GM19468 (cell line): ENCODE data around the gene RCBTB2.

Experiments
- ATAC-seq: cut with Tn5 transposase; IDR thresholded peaks from one replicate; pipeline ENCODE4 v1.9.1; 2021; ENCODE audit warnings: mild to moderate bottlenecking, moderate library complexity, moderate number of reproducible peaks; ENCODE audit not compliant: unreplicated experiment; ENCODE audit errors: extremely low read depth

Gene RCBTB2

GRCh38 chr13:48501705-48502104 lies 31.2 kb downstream of the RCBTB2 start:
- no peak for ATAC-seq

GRCh38 chr13:48500652-48501197 lies 32.2 kb downstream of the RCBTB2 start:
- ATAC-seq = no peak

DNA sequence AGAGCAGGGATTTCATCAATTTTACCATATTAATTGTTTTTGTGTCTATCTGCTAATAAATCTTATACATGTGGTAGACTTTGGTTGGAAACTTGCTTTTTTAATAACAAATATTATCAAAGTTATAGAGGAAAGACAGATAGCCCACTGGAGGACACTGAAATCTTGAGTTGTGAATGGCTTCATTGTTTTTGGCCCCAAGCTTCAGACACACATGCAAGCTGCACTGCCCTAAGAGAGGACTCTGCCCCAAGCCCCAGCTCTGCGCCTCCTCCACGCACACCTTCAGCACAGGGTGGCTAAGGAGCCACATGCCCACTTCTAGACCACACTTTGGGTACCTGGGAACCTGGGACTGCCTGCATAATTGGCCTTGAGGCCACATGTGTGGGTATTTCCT lies 35.2 kb downstream of the RCBTB2 start:
- ATAC-seq = no peak

GRCh38 chr13:48496271-48497161 lies 36.4 kb downstream of the RCBTB2 start:
- ATAC-seq = no peak

GRCh38 chr13:48494874-48495273 lies 38.0 kb downstream of the RCBTB2 start:
- ATAC-seq = no peak

- ATAC-seq = no peak
Observed at GRCh38 chr13:48493851-48494250, 39.0 kb downstream of the RCBTB2 start.

DNA sequence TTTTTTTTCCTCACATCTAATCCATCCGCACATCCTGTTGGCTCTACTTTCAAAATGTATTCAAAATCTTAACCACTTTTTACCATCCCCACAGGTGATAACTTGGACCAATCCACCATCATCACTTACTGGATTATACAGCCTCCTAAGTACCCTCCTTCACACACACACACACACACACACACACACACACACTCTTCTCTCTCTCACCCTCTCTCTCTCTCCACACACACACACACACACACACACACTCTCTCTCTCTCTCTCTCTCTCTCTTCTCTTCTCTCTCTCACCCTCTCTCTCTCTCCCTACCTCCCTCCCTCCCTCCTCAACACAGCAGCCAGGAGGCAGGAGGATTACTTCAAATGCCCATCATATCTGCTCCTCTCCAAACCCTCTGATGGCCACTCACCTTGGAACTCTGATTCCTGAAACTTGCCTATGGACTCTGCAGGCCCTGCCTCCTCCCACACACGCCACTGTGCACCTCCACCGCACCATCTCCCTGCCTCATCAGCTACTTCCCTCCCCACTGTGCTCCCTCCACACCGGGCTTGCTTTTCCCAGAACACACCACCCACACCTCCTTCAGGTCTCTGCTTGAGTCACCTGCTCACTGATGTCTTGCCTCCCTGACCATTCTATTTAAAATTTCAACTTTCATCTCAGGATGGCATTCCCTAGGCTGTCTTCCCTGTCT lies 39.7 kb downstream of the RCBTB2 start:
- no peak for ATAC-seq

GRCh38 chr13:48492470-48493065 lies 40.3 kb downstream of the RCBTB2 start:
- peak; percentile 76 for ATAC-seq

DNA sequence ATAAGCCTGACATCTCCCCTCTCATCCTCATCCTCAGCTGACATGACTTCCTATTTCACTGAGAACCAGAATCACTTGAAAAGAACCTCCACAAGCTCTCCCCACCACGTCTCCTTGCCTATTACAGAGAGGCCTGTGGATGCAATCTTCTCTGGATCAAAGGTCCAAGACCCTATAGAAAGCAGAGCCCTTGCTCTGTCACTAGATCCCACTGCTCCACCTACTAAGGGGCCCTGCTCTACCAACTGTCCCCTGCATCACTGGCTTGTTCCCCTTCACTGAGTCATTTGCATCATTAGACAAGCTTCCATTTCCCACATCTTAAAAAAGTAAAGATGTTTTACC lies 40.8 kb downstream of the RCBTB2 start:
- ATAC-seq = peak; percentile 9

DNA sequence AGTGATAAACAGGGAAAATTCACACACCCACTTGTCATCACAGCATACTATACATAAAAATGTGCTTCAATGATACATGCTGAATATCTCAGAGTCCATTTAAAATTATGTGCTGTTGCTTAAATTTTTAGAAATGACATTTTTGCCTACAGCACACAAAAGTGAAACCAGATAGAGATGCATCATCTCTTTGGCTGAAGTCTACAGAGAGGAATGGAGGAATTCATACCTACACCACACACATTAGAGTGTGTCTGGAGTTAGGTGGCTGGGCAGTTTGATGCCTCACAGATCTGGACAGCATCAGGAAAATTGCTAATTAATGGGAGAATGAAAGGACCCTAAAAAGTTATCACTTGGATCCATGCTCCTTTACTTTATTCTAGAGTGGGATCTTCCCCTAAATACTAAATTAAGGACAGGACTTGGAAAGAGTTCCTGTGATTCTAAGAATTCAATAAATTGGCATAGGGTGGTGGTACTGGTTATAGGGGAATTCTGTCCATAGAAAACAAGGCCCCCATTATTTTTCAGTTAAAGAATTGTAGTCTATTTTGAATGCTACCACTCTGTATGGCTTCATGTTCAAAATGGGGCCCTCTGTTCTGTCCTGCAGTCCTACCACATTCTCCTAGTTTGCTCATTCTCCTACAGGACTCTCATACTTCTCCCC lies 41.3 kb downstream of the RCBTB2 start:
- no peak for ATAC-seq

DNA sequence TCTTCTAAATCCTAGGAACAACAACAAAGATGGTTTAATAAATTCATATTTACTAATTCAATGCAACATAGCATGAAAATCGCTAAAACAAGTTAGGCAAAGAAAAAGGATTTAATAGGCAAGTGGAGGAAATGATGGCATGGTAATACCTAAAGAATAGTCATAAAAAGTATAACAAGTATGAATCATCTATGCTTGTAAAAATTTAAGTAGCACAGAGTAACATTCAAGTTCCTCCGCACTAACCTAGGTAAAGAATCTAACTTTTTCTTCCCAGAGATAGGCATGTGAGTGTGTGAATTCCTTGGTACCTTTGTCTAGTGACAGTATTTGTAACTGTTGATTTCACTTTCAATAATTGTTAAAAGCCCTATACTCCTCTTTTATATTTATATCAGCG lies 42.6 kb downstream of the RCBTB2 start:
- no peak for ATAC-seq

- no peak for ATAC-seq
Observed at GRCh38 chr13:48489666-48490065, 43.2 kb downstream of the RCBTB2 start.

GRCh38 chr13:48488995-48489394 lies 43.9 kb downstream of the RCBTB2 start:
- ATAC-seq = no peak

- ATAC-seq = no peak
Observed at GRCh38 chr13:48487968-48488367, 44.9 kb downstream of the RCBTB2 start.

DNA sequence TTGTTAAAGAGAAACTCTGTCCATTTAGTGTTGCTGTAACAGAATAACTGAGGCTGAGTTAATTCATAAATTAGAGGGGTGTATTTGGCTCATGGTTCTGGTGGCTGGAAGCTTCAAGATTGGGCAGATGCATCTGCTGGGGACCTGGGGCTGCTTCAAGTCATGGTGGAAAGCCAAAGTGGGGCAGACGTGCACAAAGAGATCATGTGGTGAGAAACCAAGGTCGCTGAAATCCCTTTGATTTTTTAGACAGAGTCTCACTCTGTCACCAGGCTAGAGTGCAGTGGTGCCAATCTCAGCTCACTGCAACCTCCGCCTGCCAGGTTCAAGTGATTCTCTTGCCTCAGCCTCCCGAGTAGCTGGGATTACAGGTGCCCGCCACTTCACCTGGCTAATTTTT lies 46.0 kb downstream of the RCBTB2 start:
- ATAC-seq = no peak

GRCh38 chr13:48486362-48486761 lies 46.5 kb downstream of the RCBTB2 start:
- no peak for ATAC-seq

- no peak for ATAC-seq
Observed at GRCh38 chr13:48485432-48485831, 47.4 kb downstream of the RCBTB2 start.

- ATAC-seq = no peak
Observed at GRCh38 chr13:48483575-48483974, 49.3 kb downstream of the RCBTB2 start.

DNA sequence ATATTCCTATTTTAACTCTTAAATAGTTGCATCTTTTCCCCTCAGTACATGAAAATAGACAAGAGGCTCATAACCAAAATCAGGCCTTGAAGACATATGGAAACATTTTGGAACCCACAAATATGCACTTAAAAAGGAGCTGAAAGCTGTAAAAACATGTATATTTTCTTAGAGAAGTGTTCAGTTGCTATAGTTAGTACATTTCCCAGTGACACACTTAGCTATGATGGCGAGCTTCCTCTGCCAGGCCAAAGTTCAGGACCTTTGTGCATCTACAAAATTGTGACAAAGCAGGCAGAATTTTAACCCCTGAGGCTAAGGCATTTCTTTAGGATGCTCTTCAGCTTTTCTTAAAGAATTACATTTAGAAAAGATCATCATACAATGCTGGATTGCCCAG lies 54.5 kb downstream of the RCBTB2 start:
- ATAC-seq = no peak

- no peak for ATAC-seq
Observed at GRCh38 chr13:48477191-48477855, 55.6 kb downstream of the RCBTB2 start.
